ENCODE results near the gene GCC2.
"Not testable (repeated sequence)": the region's sequence is repeated elsewhere in the genome, so short reads cannot be mapped to it uniquely, and the experiment has no call there.

Gene GCC2

GRCh38 chr2:108448678-108449409 is at the start of gene GCC2:
Gene GCC2, plus strand, starts transcription at chr2:108449206. Its CDS starts 69 bp downstream, at chr2:108449275.
- peak; percentile 91 for DNase-seq (ENCODE audit: low read depth in 1 of 2, low spot score in 1 of 2)

DNA sequence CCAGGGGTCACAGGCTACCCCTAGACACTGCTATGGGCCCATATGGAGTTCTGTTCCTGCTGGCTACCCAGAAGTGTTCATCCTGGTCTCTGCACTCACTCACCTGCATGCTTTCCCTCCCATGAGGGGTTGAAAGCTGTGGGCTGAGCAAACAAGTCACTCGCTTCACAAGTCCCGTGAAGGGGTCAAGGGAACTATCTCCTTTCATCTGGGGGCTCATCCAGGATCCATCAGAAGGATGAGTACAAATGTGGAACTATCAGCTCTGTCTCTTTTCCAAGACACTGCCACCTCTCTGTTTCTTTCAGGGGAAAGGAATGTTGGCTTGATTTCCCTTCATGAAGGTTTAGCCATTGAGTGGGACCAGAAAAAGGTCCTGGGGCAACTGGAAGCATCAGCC is 49.5 kb upstream of the GCC2 start:
- no peak for DNase-seq (ENCODE audit: low read depth in 1 of 2, low spot score in 1 of 2)

DNA sequence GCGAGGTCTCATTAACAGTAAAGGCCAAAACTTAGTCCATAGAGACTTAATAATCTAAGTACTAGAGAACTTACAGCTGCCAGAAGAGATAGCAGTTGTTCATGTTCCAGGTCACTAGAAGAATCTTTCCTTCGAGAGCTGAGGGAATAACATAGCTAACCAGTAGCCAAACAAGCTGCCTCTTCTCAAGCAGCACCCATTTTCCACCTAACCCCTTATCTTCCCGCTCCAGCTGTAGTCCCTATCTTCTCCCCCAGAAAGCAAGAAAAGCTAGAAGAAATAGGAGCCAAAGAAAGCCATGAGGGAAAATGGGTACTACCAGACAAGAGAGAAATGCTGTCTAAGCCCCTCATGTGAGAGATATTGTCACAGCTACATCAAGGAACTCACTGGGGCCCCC is 47.2 kb upstream of the GCC2 start:
- DNase-seq (ENCODE audit: low read depth in 1 of 2, low spot score in 1 of 2): no peak

GRCh38 chr2:108403494-108403893 is 45.5 kb upstream of the GCC2 start:
- no peak for DNase-seq (ENCODE audit: low read depth in 1 of 2, low spot score in 1 of 2)

- DNase-seq (ENCODE audit: low read depth in 1 of 2, low spot score in 1 of 2): no peak
Observed at GRCh38 chr2:108404784-108405397, 44.1 kb upstream of the GCC2 start.

GRCh38 chr2:108407864-108408729 is 40.9 kb upstream of the GCC2 start:
- DNase-seq (ENCODE audit: low read depth in 1 of 2, low spot score in 1 of 2): no peak

GRCh38 chr2:108409768-108410167 is 39.2 kb upstream of the GCC2 start:
- DNase-seq (ENCODE audit: low read depth in 1 of 2, low spot score in 1 of 2): no peak

DNA sequence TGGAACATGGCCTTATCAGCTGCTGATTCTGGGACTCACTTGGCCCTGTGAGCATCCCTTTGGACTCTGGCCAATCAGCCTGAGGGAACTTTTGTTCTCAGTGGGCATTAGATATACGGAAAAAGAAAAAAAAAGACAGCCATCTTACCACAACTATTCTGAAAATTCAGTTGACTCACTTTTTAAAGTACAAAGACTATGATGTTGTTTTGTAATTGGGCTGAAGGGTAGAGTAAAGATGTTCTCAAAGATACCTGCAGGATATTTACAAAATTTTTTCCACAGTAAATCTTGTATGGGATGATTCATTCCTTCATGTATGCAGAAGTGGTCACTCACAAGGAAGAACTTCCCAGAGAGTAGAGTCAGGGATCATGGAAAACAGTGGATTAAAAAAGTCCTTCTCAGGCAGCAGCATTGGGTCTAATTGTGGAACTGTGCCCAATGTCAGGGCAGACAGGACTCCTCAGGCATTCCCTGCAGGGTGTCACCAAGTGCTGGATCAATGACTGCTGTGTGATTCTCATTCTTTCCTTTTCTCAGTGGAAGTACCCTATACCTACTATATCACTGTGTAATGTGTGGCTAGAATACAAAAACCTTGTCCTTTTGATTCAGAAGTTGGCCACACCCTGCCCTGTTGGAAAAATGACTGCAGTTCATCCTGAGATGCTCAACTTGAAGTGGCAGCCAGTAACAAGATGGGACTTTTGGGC is 35.9 kb upstream of the GCC2 start:
- DNase-seq (ENCODE audit: low read depth in 1 of 2, low spot score in 1 of 2): no peak

DNA sequence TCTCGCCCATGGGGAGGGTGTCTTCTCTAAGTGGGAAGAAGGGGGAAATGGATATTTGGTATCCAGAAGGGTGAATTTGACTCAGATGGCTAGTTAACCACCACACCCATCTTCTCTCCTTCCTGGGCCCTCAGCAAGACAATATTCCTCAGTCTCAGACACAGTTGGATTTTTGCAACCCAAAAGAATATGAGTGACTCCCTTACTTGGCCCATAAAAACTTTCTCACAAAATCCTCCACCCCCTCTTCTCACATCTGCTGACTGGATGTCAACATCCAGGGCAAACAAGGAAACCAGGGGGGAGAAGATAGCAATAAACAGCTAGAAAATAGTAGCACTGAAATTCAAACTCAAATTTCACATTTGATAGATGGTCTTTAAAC is 35.3 kb upstream of the GCC2 start:
- DNase-seq (ENCODE audit: low read depth in 1 of 2, low spot score in 1 of 2): no peak

- no peak for DNase-seq (ENCODE audit: low read depth in 1 of 2, low spot score in 1 of 2)
Observed at GRCh38 chr2:108414256-108414876, 34.6 kb upstream of the GCC2 start.

- no peak for DNase-seq (ENCODE audit: low read depth in 1 of 2, low spot score in 1 of 2)
Observed at GRCh38 chr2:108414945-108415344, 34.1 kb upstream of the GCC2 start.

- no peak for DNase-seq (ENCODE audit: low read depth in 1 of 2, low spot score in 1 of 2)
Observed at GRCh38 chr2:108417254-108417653, 31.8 kb upstream of the GCC2 start.

- no peak for DNase-seq (ENCODE audit: low read depth in 1 of 2, low spot score in 1 of 2)
Observed at GRCh38 chr2:108418416-108418815, 30.6 kb upstream of the GCC2 start.

DNA sequence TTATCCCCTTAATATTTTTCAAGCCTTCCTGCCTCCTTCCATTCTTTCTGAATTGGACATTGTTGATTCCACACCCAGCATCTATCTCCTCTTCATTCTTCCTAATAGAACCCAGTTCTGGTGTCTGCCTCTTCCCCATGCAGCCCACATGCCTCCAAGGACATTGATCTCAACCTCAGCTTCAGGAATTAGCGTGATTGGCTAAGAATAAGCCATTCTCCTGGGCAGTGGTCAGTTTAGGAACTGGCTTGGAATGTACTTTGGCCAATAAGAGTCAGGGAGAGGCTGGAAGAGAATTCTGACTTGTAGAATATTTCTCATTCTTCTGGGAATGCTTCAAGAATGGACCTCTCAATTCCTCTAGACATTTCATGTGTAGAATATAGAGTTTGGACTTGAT is 25.9 kb upstream of the GCC2 start:
- no peak for DNase-seq (ENCODE audit: low read depth in 1 of 2, low spot score in 1 of 2)

GRCh38 chr2:108423502-108424251 is 25.3 kb upstream of the GCC2 start:
- no peak for DNase-seq (ENCODE audit: low read depth in 1 of 2, low spot score in 1 of 2)

GRCh38 chr2:108428286-108429009 is 20.6 kb upstream of the GCC2 start:
- DNase-seq (ENCODE audit: low read depth in 1 of 2, low spot score in 1 of 2): no peak

GRCh38 chr2:108435578-108435977 is 13.4 kb upstream of the GCC2 start:
- DNase-seq (ENCODE audit: low read depth in 1 of 2, low spot score in 1 of 2): not testable (repeated sequence)

DNA sequence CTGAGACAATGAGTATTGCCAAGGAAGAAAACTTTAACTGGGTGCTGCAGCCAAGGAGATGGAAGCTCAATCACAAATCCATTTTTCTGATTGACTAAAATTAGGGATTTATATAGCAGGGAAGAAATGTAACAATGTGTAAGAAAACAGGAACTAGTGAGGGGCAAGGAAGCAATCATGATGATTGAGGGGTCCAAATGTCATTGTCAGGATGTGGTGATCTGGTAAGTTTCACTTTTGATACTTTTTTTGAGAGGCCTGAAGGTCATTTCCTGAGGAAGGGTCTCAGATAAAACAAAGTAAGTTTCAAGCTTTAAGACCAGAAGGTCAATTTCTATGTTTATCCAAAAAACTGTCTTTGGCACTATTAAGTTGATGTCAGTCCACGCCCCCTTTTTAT is 12.0 kb upstream of the GCC2 start:
- DNase-seq (ENCODE audit: low read depth in 1 of 2, low spot score in 1 of 2): no peak

GRCh38 chr2:108441712-108442111 is 7.3 kb upstream of the GCC2 start:
- DNase-seq (ENCODE audit: low read depth in 1 of 2, low spot score in 1 of 2): no peak
